ENCODE measurements around the gene PPP2R1B. TPM values are rescaled to one million over a fixed set of nuclear protein-coding genes. Genes with fewer than 3 reads are reported as not detected.
A peak's percentile ranks its signal among the peaks of the same experiment; 100 is the strongest.

The PPP2R1B gene
- total RNA-seq, 6 experiments from 2014 or later = 41.6 to 50.9 (median 44.3) TPM

- no peak for TF ChIP-seq CTCF (IDR thresholded peaks at IDR 0.05)
- Mint-ChIP-seq H3K27ac (no peak overlapping the region; the same call in 1 of the 2 replicates), H3K4me3 (no peak overlapping the region), H3K36me3 (ENCODE audit: low read depth) (peaks cover 57% of the 10 kb centered on the region), H3K27me3 (ENCODE audit: insufficient read depth) (no peaks in the 10 kb centered on the region; the same call in 1 of the 2 replicates), H3K9me3 (no peaks in the 10 kb centered on the region), H3K4me1 (ENCODE audit: low read depth) (peaks cover 39% of the 10 kb centered on the region)
- DNase-seq = no peak
These were observed 16.5 kb downstream of the PPP2R1B start for GRCh38 chr11:111749646-111750045.

GRCh38 chr11:111748035-111748804 lies 18.0 kb downstream of the PPP2R1B start:
- no peaks in the 10 kb centered on the region; the same call in 1 of the 2 replicates for H3K27me3 Mint-ChIP-seq (ENCODE audit: insufficient read depth)
- no peak overlapping the region for H3K4me3 Mint-ChIP-seq
- peak overlapping the region; percentile 20 for H3K27ac Mint-ChIP-seq
- no peaks in the 10 kb centered on the region for H3K9me3 Mint-ChIP-seq
- DNase-seq = no peak
- TF ChIP-seq CTCF (IDR thresholded peaks at IDR 0.05) = no peak
- peaks cover 51% of the 10 kb centered on the region for H3K4me1 Mint-ChIP-seq (ENCODE audit: low read depth)
- H3K36me3 Mint-ChIP-seq (ENCODE audit: low read depth) = peaks cover 61% of the 10 kb centered on the region

DNA sequence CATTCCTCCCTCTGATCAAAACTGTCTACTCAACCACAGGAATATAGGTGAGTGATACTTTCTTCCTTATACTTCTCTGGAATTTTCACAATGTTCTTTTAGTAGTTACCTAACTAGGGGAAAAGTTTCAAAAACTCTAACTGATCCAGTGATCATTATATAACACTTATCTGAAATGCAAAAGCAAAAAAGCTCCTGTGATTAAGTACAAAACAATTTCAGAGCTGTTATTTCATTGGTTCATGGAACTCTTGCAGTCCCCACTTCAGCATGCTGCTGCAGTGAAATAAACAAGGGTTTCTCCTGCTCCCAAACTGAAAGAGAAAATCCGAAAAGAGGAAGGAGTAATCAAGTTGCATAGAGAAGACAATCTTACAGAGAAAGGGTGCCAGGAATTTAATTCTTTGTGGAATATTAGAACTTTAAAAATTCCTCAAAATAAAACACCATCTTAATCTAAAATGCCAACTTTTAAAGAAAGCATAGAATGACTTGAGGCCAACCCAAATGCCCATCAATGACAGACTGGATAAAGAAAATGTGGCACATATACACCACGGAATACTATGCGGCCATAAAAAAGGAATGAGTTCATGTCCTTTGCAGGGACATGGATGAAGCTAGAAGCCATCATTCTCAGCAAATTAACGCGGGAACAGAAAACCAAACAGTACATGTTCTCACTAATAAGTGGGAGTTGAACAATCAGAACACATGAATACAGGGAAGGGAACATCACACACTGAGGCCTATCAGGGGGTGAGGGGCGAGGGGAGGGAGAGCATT lies 20.3 kb downstream of the PPP2R1B start:
- H3K27me3 Mint-ChIP-seq (ENCODE audit: insufficient read depth) = no peaks in the 10 kb centered on the region; the same call in 1 of the 2 replicates
- peak overlapping the region; percentile 88 for H3K27ac Mint-ChIP-seq
- no peaks in the 10 kb centered on the region for H3K9me3 Mint-ChIP-seq
- H3K36me3 Mint-ChIP-seq (ENCODE audit: low read depth) = peaks cover 64% of the 10 kb centered on the region
- H3K4me3 Mint-ChIP-seq = peak overlapping the region; percentile 72
- peak; percentile 50 for DNase-seq
- peaks cover 51% of the 10 kb centered on the region for H3K4me1 Mint-ChIP-seq (ENCODE audit: low read depth)
- no peak for TF ChIP-seq CTCF (IDR thresholded peaks at IDR 0.05)

GRCh38 chr11:111743700-111744099 lies 22.5 kb downstream of the PPP2R1B start:
- Mint-ChIP-seq H3K4me1 (ENCODE audit: low read depth) (peaks cover 57% of the 10 kb centered on the region), H3K4me3 (no peak overlapping the region), H3K27ac (peak overlapping the region; percentile 60), H3K36me3 (ENCODE audit: low read depth) (peaks cover 59% of the 10 kb centered on the region), H3K27me3 (ENCODE audit: insufficient read depth) (no peaks in the 10 kb centered on the region; the same call in none of the 2 replicates), H3K9me3 (no peaks in the 10 kb centered on the region)
- DNase-seq = no peak
- TF ChIP-seq CTCF (IDR thresholded peaks at IDR 0.05) = no peak

DNA sequence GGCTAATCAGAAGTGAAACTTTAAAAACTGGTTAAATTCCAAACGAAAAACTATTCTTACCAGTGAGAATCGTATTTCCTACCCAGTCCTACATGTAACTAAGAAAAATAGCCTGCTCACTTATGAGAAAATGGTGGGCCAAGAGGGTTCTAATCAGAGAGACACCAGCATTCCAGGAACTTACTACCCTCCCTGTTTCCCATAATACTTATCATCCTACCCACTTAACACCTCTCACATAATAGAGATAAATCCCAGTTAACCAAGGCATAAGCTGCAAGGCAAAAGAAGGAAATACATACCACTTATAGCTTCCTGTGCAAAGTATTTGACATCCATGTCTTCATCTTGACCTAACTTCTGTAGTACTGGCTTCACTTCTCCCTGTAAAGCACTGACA lies 24.4 kb downstream of the PPP2R1B start:
- peaks cover 42% of the 10 kb centered on the region for H3K36me3 Mint-ChIP-seq (ENCODE audit: low read depth)
- H3K27ac Mint-ChIP-seq = peak overlapping the region; percentile 2; the same call in 1 of the 2 replicates
- TF ChIP-seq CTCF (IDR thresholded peaks at IDR 0.05) = no peak
- H3K4me1 Mint-ChIP-seq (ENCODE audit: low read depth) = peaks cover 59% of the 10 kb centered on the region
- no peaks in the 10 kb centered on the region for H3K9me3 Mint-ChIP-seq
- H3K27me3 Mint-ChIP-seq (ENCODE audit: insufficient read depth) = peaks cover 3% of the 10 kb centered on the region
- no peak for DNase-seq
- no peak overlapping the region for H3K4me3 Mint-ChIP-seq

All from HFFc6 (cell line).